OCI-LY1 (cell line): ENCODE results near the gene ZNF670.

Experiments
- EZH2 ChIP-seq: fragments of 200-600 bp; sonication (generic), shearing (Covaris generic); IDR thresholded peaks from 2 replicates; pipeline ENCODE4 v1.8.0; 2017; ENCODE audit warnings: borderline replicate concordance, mixed run types, mild to moderate bottlenecking, antibody characterized with exemption, low read length, moderate library complexity, mixed read lengths
- TF ChIP-seq, protein P1 (sequence below): fragments of 200-600 bp; sonication (generic), shearing (Covaris generic); IDR thresholded peaks from 2 replicates; pipeline ENCODE4 v1.5.1; 2017; ENCODE audit warnings: mild to moderate bottlenecking, antibody characterized with exemption, low read length, moderate library complexity, mixed read lengths

GRCh38 chr1:247105966-247106365 lies 27.4 kb upstream of the ZNF670 start:
- TF ChIP-seq, protein P1, sequence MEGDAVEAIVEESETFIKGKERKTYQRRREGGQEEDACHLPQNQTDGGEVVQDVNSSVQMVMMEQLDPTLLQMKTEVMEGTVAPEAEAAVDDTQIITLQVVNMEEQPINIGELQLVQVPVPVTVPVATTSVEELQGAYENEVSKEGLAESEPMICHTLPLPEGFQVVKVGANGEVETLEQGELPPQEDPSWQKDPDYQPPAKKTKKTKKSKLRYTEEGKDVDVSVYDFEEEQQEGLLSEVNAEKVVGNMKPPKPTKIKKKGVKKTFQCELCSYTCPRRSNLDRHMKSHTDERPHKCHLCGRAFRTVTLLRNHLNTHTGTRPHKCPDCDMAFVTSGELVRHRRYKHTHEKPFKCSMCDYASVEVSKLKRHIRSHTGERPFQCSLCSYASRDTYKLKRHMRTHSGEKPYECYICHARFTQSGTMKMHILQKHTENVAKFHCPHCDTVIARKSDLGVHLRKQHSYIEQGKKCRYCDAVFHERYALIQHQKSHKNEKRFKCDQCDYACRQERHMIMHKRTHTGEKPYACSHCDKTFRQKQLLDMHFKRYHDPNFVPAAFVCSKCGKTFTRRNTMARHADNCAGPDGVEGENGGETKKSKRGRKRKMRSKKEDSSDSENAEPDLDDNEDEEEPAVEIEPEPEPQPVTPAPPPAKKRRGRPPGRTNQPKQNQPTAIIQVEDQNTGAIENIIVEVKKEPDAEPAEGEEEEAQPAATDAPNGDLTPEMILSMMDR, result no peak
- TF ChIP-seq EZH2, result no peak
